A549 (cell line): ENCODE results near the gene ERMAP. TPM values are rescaled to one million over a fixed set of nuclear protein-coding genes. Genes with fewer than 3 reads are reported as not detected.

Experiments
- ATAC-seq, 2 experiments: fragments of 200-7000 bp in 1 of 2; fragments of >200 bp in 1 of 2; cut with Nextera tagmentation in 1 of 2; cut with Tn5 transposase in 1 of 2; 3 replicates each; pipeline versions ENCODE4 v1.8.0 to v1.9.1; 2018 to 2020; ENCODE audit warnings: mild to moderate bottlenecking in 1 of 2, moderate library complexity in 1 of 2
- CTCF ChIA-PET: fragments of 300-600 bp; sonication (Branson Sonifier 250); formaldehyde crosslinking; extraction: SDS; loops from one replicate; lab custom pipeline; 2021; ENCODE audit warnings: antibody characterized with exemption, inconsistent platforms; lab: Yijun Ruan, JAX
- POLR2A ChIA-PET: fragments of 350-600 bp; formaldehyde crosslinking; extraction: SDS; loops from one replicate; lab custom pipeline; 2021; ENCODE audit warnings: antibody characterized with exemption, inconsistent platforms; lab: Yijun Ruan, JAX
- DNase-seq, 2 experiments: peaks; one replicate each; pipeline versions ENCODE4 v3.0.0 to v3.0.0-alpha.2; 2011 to 2016; ENCODE audit warnings: low read depth in 1 of 2, low spot score in 1 of 2
- FAIRE-seq: peaks from 2 replicates; lab custom pipeline; 2011; peaks lifted over from hg19 to GRCh38; lab: Jason Lieb, UNC
- H3K27ac ChIP-seq, 2 experiments: fragments of >200 bp; sonication (Bioruptor Twin); formaldehyde crosslinking; 3 replicates each; pipeline ENCODE4 v1.5.1; 2016 to 2017
- H3K4me1 ChIP-seq: fragments of >200 bp; sonication (Bioruptor Twin); formaldehyde crosslinking; 3 replicates; pipeline ENCODE4 v1.6.1; 2016
- H3K4me2 ChIP-seq: fragments of >200 bp; sonication (Bioruptor Twin); formaldehyde crosslinking; 3 replicates; pipeline ENCODE4 v1.6.1; 2016
- H3K4me3 ChIP-seq: fragments of >200 bp; sonication (Bioruptor Twin); formaldehyde crosslinking; 3 replicates; pipeline ENCODE4 v1.5.1; 2016
- H3K9me3 ChIP-seq: fragments of >200 bp; sonication (Bioruptor Twin); formaldehyde crosslinking; 3 replicates; pipeline ENCODE4 v1.6.1; 2016
- BHLHE40 ChIP-seq: IDR thresholded peaks from 2 replicates; pipeline ENCODE4 v1.6.1; 2012; ENCODE audit warnings: low read depth, low read length, inconsistent platforms
- CBX2 ChIP-seq: fragments of 200-600 bp; sonication (generic); IDR thresholded peaks from 2 replicates; pipeline ENCODE4 v1.6.1; 2016; ENCODE audit warnings: low read depth, mild to moderate bottlenecking, borderline replicate concordance
- CHD2 ChIP-seq: fragments of 150-350 bp; IDR thresholded peaks from 2 replicates; pipeline ENCODE4 v1.6.1; 2014; ENCODE audit warnings: low read length; ENCODE audit not compliant: partially characterized antibody
- CHD4 ChIP-seq: fragments of 200-600 bp; sonication (generic); IDR thresholded peaks from 2 replicates; pipeline ENCODE4 v1.6.1; 2016; ENCODE audit warnings: antibody characterized with exemption, mild to moderate bottlenecking, borderline replicate concordance
- CTCF ChIP-seq: fragments of >200 bp; sonication (Bioruptor Twin); formaldehyde crosslinking; IDR thresholded peaks from 3 replicates; pipeline ENCODE4 v1.5.1; 2016
- EHF ChIP-seq: fragments of 250-450 bp; sonication (Bioruptor Pico); IDR thresholded peaks from 2 replicates; pipeline ENCODE4 v1.5.0; 2020; ENCODE audit warnings: mild to moderate bottlenecking
- ESRRA ChIP-seq: fragments of 150-350 bp; IDR thresholded peaks from 2 replicates; pipeline ENCODE4 v1.6.1; 2014; ENCODE audit warnings: mild to moderate bottlenecking, low read length, borderline replicate concordance
- FOSB ChIP-seq: fragments of 250-450 bp; sonication (Bioruptor Pico); IDR thresholded peaks from 2 replicates; pipeline ENCODE4 v1.5.0; 2020; ENCODE audit warnings: mild to moderate bottlenecking, moderate library complexity
- FOXS1 ChIP-seq: fragments of 250-450 bp; sonication (Bioruptor Pico); IDR thresholded peaks from 2 replicates; pipeline ENCODE4 v1.5.0; 2020; ENCODE audit warnings: mild to moderate bottlenecking, moderate library complexity
- GATA3 ChIP-seq: IDR thresholded peaks from 2 replicates; pipeline ENCODE4 v1.6.1; 2012; ENCODE audit warnings: borderline replicate concordance
- HEYL ChIP-seq: fragments of 250-450 bp; sonication (Bioruptor Pico); IDR thresholded peaks from 2 replicates; pipeline ENCODE4 v1.8.0; 2021; ENCODE audit warnings: mild to moderate bottlenecking, moderate library complexity
- HOXB5 ChIP-seq: fragments of 250-450 bp; sonication (Bioruptor Pico); IDR thresholded peaks from 2 replicates; pipeline ENCODE4 v1.5.0; 2020; ENCODE audit warnings: mild to moderate bottlenecking, moderate library complexity
- MAFK ChIP-seq: fragments of 450-650 bp; IDR thresholded peaks from 2 replicates; pipeline ENCODE4 v1.6.1; 2014; ENCODE audit not compliant: partially characterized antibody
- MAZ ChIP-seq: fragments of 150-350 bp; IDR thresholded peaks from 2 replicates; pipeline ENCODE4 v1.6.1; 2014; ENCODE audit warnings: antibody characterized with exemption, low read depth, low read length, borderline replicate concordance
- NPAS2 ChIP-seq: fragments of 250-450 bp; sonication (Bioruptor Pico); IDR thresholded peaks from 2 replicates; pipeline ENCODE4 v1.8.0; 2022; ENCODE audit warnings: mild to moderate bottlenecking, moderate library complexity, borderline replicate concordance
- POLR2A ChIP-seq: IDR thresholded peaks from 2 replicates; pipeline ENCODE4 v1.6.1; 2012; ENCODE audit warnings: mild to moderate bottlenecking, low read length
- POLR2AphosphoS2 ChIP-seq: conservative IDR thresholded peaks from 2 replicates; pipeline ENCODE4 v1.6.1; 2012; ENCODE audit warnings: low read length, improper control_type of control experiment, inconsistent platforms
- RFX5 ChIP-seq: fragments of 450-650 bp; IDR thresholded peaks from 2 replicates; pipeline ENCODE4 v1.7.1; 2014; ENCODE audit warnings: antibody characterized with exemption, mild to moderate bottlenecking, moderate library complexity
- SMC3 ChIP-seq: fragments of >200 bp; sonication (Bioruptor Twin); formaldehyde crosslinking; IDR thresholded peaks from 3 replicates; pipeline ENCODE4 v1.6.1; 2018; ENCODE audit warnings: inconsistent platforms
- SREBF2 ChIP-seq: fragments of 450-650 bp; IDR thresholded peaks from 2 replicates; pipeline ENCODE4 v1.6.1; 2014; ENCODE audit warnings: mild to moderate bottlenecking, moderate library complexity
- TP53 ChIP-seq: fragments of 250-450 bp; sonication (Bioruptor Pico); IDR thresholded peaks from 2 replicates; pipeline ENCODE4 v1.5.0; 2021; ENCODE audit warnings: mild to moderate bottlenecking, moderate library complexity
- USF2 ChIP-seq: fragments of 450-650 bp; IDR thresholded peaks from 2 replicates; pipeline ENCODE4 v1.6.1; 2014; ENCODE audit warnings: antibody characterized with exemption
- ZFP36 ChIP-seq: fragments of 450-650 bp; IDR thresholded peaks from 2 replicates; pipeline ENCODE4 v1.6.1; 2014; ENCODE audit warnings: borderline replicate concordance; ENCODE audit not compliant: partially characterized antibody
- WGBS: methylation state at CpG from one replicate; pipeline ENCODE4 v1.1.6; 2017; ENCODE audit errors: missing lambda C conversion rate; 5-methylcytosine and 5-hydroxymethylcytosine counted together
- polyA plus RNA-seq, 4 experiments: library from polyadenylated mRNA; depleted of rRNA in 3 of 4; stranded (reverse); fragments of >200 nt; fragmentation: RNase III in 1 of 4; extraction: RNeasy Plus Mini Kit Qiagen cat#74134 plus additional on column Dnase treatment in 1 of 4; gene quantifications; 2 replicates in 3 of 4; 3 replicates in 1 of 4; pipeline ENCODE4 v1.2.3, GENCODE V29; 2011 to 2017
- TF ChIP-seq, protein P1 (sequence below): IDR thresholded peaks from 2 replicates; pipeline ENCODE4 v1.6.1; 2012
- TF ChIP-seq, protein P2 (sequence below): IDR thresholded peaks from 2 replicates; pipeline ENCODE4 v1.6.1; 2012; ENCODE audit warnings: low read depth, borderline replicate concordance
- TF ChIP-seq, protein P3 (sequence below): fragments of >200 bp; sonication (Bioruptor Twin); formaldehyde crosslinking; IDR thresholded peaks from 3 replicates; pipeline ENCODE4 v1.6.1; 2016
- TF ChIP-seq, protein P4 (sequence below): fragments of 150-350 bp; IDR thresholded peaks from 2 replicates; pipeline ENCODE4 v1.6.1; 2014; ENCODE audit warnings: low read depth, mild to moderate bottlenecking, low read length
- TF ChIP-seq, protein P5 (sequence below): fragments of >200 bp; sonication (Bioruptor Twin); formaldehyde crosslinking; IDR thresholded peaks from 2 replicates; pipeline ENCODE4 v1.6.1; 2016

The ERMAP gene
- polyA plus RNA-seq, 2 of the 4 experiments (the other 2 are of a cell fraction) = 5.4 to 10.7 TPM

DNA sequence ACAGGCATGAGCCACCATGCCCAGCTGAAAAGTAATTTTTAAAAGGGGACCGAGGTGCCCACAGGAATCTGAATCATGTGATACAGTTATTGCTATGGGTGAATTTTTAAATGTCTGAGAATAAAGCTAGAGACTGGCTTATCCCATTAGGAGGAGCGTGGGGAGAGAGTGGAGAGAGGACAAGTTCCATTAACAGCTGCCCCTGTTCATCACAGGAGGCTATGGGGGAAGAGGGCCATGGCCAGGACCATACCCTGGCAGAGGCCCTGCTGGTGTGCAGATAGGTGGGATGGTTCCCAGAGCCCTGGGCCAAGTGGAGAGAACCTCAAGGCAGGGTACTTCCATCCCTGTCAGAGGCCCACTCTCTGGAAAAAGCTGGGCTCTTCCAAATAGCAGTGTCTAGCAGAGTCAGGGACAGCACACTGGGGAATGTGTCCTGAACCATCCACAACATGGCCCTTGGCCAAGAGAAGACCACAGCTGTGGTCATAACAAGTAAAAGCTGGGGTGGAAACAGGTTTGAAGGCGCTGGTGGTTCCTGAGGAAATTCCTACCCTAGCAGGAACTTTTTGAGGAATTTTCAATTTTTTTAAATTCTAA, 15.8 kb downstream of the ERMAP start:
- DNase-seq (no peak), FAIRE-seq (no peak), ATAC-seq (no peak)
- no peak overlapping the region for H3K4me3 ChIP-seq
- 75% methylated on average over 3 of the region's 3 CpGs for WGBS
- H3K9me3 ChIP-seq = no peaks in the 10 kb centered on the region
- H3K4me2 ChIP-seq = no peak overlapping the region
- TF ChIP-seq ZFP36 = no peak
- TF ChIP-seq CHD4 = no peak
- no peak for TF ChIP-seq HOXB5
- no peak for TF ChIP-seq ESRRA
- no peak for TF ChIP-seq MAFK
- TF ChIP-seq BHLHE40 = no peak
- no peak for TF ChIP-seq CBX2
- no peak for TF ChIP-seq USF2
- TF ChIP-seq SREBF2 = no peak
- no peak for TF ChIP-seq FOSB (CRISPR knock-in tag)
- TF ChIP-seq HEYL = no peak
- TF ChIP-seq, protein P1, sequence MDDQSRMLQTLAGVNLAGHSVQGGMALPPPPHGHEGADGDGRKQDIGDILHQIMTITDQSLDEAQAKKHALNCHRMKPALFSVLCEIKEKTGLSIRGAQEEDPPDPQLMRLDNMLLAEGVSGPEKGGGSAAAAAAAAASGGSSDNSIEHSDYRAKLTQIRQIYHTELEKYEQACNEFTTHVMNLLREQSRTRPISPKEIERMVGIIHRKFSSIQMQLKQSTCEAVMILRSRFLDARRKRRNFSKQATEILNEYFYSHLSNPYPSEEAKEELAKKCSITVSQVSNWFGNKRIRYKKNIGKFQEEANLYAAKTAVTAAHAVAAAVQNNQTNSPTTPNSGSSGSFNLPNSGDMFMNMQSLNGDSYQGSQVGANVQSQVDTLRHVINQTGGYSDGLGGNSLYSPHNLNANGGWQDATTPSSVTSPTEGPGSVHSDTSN = no peak
- ChIA-PET CTCF (interaction anchor here (1.5 kb wide), 1 partner anchor 241 kb away, joined by 3 read pairs; no protein-coding TSS in a partner anchor), POLR2A (no interaction called here)
- H3K4me1 ChIP-seq = no peaks in the 10 kb centered on the region
- no peak overlapping the region for H3K27ac ChIP-seq

DNA sequence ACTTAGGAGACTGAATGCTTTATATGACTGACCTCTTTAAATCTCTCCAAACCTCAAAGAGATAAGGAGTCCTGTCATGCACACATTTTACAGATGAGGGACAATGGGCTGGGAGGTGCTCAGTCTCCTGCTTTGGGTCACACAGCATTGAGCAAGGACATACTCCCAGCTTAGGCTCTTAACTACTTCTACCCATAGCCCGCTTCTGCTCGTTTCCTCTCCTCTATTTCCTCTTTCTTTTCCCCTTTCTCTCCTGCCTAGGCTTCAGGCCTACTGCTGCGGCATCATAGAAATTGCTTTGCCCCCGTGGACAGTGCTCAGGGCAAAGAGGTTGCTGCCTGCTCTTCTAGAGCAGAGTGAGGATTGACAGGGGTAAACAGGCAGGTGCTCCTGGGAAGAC, 17.1 kb downstream of the ERMAP start:
- CTCF ChIA-PET = interaction anchor here (1.5 kb wide), 1 partner anchor 239 kb away, joined by 3 read pairs; no protein-coding TSS in a partner anchor
- WGBS = 94% methylated on average over 4 of the region's 4 CpGs
- FAIRE-seq (no peak), DNase-seq (no peak), ATAC-seq (no peak)
- TF ChIP-seq GATA3 = no peak
- H3K27ac ChIP-seq = no peak overlapping the region
- H3K9me3 ChIP-seq = no peaks in the 10 kb centered on the region
- no peaks in the 10 kb centered on the region for H3K4me1 ChIP-seq
- no peak overlapping the region for H3K4me3 ChIP-seq
- POLR2A ChIA-PET = interaction anchor here (0.8 to 1.3 kb wide), 2 partner anchors 12 kb away, joined by 3 read pairs; partner anchors contain the start of gene ZNF691
- no peak overlapping the region for H3K4me2 ChIP-seq

DNA sequence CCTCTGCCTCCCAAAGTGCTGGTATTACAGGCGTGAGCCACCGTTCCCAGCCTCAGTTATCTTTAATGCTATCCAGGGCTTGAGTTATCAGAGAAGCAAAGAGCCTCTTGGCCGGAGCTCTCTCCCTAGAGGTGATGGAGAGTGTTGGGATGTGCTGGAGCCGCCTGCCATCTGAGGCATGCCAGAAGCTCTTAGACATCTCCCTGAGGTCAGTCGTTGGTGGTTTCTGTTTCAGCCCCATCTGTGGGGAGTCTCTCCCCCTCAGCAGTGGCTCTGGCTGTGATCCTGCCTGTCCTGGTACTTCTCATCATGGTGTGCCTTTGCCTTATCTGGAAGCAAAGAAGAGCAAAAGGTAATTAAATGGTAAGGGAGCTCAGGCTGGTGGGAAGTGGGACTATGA, 17.9 kb downstream of the ERMAP start:
- no peaks in the 10 kb centered on the region for H3K4me1 ChIP-seq
- POLR2A ChIA-PET = interaction anchor here (1.0 to 1.3 kb wide), 2 partner anchors 11 to 152 kb away, joined by 3 read pairs; partner anchors contain the start of genes YBX1 and ZNF691
- no peak for TF ChIP-seq TP53
- TF ChIP-seq NPAS2 (CRISPR knock-in tag) = no peak
- TF ChIP-seq POLR2A = no peak
- TF ChIP-seq, protein P2, sequence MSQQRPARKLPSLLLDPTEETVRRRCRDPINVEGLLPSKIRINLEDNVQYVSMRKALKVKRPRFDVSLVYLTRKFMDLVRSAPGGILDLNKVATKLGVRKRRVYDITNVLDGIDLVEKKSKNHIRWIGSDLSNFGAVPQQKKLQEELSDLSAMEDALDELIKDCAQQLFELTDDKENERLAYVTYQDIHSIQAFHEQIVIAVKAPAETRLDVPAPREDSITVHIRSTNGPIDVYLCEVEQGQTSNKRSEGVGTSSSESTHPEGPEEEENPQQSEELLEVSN = no peak
- TF ChIP-seq, protein P3, sequence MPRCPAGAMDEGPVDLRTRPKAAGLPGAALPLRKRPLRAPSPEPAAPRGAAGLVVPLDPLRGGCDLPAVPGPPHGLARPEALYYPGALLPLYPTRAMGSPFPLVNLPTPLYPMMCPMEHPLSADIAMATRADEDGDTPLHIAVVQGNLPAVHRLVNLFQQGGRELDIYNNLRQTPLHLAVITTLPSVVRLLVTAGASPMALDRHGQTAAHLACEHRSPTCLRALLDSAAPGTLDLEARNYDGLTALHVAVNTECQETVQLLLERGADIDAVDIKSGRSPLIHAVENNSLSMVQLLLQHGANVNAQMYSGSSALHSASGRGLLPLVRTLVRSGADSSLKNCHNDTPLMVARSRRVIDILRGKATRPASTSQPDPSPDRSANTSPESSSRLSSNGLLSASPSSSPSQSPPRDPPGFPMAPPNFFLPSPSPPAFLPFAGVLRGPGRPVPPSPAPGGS = no peak
- no peak for TF ChIP-seq CHD4
- no peak for TF ChIP-seq SMC3
- TF ChIP-seq ESRRA = no peak
- TF ChIP-seq FOXS1 (CRISPR knock-in tag) = no peak
- no peak for TF ChIP-seq EHF (CRISPR knock-in tag)
- no peak for TF ChIP-seq RFX5
- TF ChIP-seq, protein P4, sequence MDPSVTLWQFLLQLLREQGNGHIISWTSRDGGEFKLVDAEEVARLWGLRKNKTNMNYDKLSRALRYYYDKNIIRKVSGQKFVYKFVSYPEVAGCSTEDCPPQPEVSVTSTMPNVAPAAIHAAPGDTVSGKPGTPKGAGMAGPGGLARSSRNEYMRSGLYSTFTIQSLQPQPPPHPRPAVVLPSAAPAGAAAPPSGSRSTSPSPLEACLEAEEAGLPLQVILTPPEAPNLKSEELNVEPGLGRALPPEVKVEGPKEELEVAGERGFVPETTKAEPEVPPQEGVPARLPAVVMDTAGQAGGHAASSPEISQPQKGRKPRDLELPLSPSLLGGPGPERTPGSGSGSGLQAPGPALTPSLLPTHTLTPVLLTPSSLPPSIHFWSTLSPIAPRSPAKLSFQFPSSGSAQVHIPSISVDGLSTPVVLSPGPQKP = no peak
- TF ChIP-seq, protein P5, sequence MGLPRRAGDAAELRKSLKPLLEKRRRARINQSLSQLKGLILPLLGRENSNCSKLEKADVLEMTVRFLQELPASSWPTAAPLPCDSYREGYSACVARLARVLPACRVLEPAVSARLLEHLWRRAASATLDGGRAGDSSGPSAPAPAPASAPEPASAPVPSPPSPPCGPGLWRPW = no peak
- TF ChIP-seq CTCF = no peak
- TF ChIP-seq CHD2 = no peak
- no peak for TF ChIP-seq POLR2AphosphoS2
- no peak for TF ChIP-seq MAZ

More for the DNA sequence above, 17.9 kb downstream of the ERMAP start:
- no peak overlapping the region for H3K27ac ChIP-seq
- no peak overlapping the region for H3K4me3 ChIP-seq
- FAIRE-seq (no peak), ATAC-seq (no peak), DNase-seq (no peak)
- 100% methylated on average over 2 of the region's 5 CpGs for WGBS
- no peak overlapping the region for H3K4me2 ChIP-seq
- H3K9me3 ChIP-seq = no peaks in the 10 kb centered on the region
- CTCF ChIA-PET = interaction anchor here (0.8 kb wide), 1 partner anchor 79 kb away, joined by 3 read pairs; no protein-coding TSS in a partner anchor
